Measurements from ENCODE around the gene TIMM22. TPM values are rescaled to one million over a fixed set of nuclear protein-coding genes. Genes with fewer than 3 reads are reported as not detected.
"Not testable (repeated sequence)": the region's sequence is repeated elsewhere in the genome, so short reads cannot be mapped to it uniquely, and the experiment has no call there.

TIMM22 gene
- total RNA-seq, 1 donor: 10.5 TPM

- H3K79me2 ChIP-seq (ENCODE audit: insufficient read depth, low read length): peaks cover 58% of the 10 kb centered on the region
- DNase-seq (ENCODE audit: insufficient read length, low spot score, missing footprints): no peak
- peaks cover 22% of the 10 kb centered on the region for H3K4me1 ChIP-seq (ENCODE audit: insufficient read depth, low read length)
- no peaks in the 10 kb centered on the region for H3K9me3 ChIP-seq (ENCODE audit: low read depth, low read length)
- H3K4me2 ChIP-seq (ENCODE audit: insufficient read depth, low read length): no peak overlapping the region
- no peak overlapping the region for H3K4me3 ChIP-seq (ENCODE audit: insufficient read depth, low read length)
- H3K27me3 ChIP-seq (ENCODE audit: insufficient read depth, low read length): no peaks in the 10 kb centered on the region
- no peak for TF ChIP-seq CTCF (IDR thresholded peaks at IDR 0.05; ENCODE audit: extremely low read depth, low read depth, low read length)
- peaks cover 6% of the 10 kb centered on the region for H3K36me3 ChIP-seq (ENCODE audit: insufficient read depth, low read length)
- H3K27ac ChIP-seq (ENCODE audit: low read depth, low read length): no peak overlapping the region
- H4K20me1 ChIP-seq (ENCODE audit: insufficient read depth, low read length): peaks cover 53% of the 10 kb centered on the region
- H2AFZ ChIP-seq (ENCODE audit: low read length): no peak overlapping the region
These were observed 23.9 kb upstream of the TIMM22 start for GRCh38 chr17:973053-973452.

DNA sequence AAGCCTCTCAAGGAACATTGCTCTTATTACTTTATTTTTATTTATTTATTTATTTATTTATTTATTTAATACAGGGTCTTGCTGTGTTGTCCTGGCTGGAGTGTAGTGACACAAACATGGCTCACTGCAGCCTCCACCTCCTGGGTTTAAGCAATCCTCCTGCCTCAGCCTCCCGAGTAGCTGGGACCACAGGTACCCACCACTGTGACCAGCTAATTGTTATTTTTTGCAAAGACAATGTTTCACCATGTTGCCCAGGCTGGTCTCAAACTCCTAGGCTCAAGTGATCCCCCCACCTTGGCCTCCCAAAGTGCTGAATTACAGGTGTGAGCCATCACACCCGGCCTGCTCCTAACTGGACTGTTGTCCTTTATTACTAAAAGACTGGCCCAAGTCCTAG is 22.2 kb upstream of the TIMM22 start:
- not testable (repeated sequence) for H2AFZ ChIP-seq (ENCODE audit: low read length); H3K4me3 ChIP-seq (ENCODE audit: insufficient read depth, low read length); DNase-seq (ENCODE audit: insufficient read length, low spot score, missing footprints); H3K36me3 ChIP-seq (ENCODE audit: insufficient read depth, low read length); H3K9me3 ChIP-seq (ENCODE audit: low read depth, low read length); H3K27me3 ChIP-seq (ENCODE audit: insufficient read depth, low read length); H3K27ac ChIP-seq (ENCODE audit: low read depth, low read length)
- Histone ChIP-seq H4K20me1 (ENCODE audit: insufficient read depth, low read length) (peaks cover 47% of the 10 kb centered on the region), H3K79me2 (ENCODE audit: insufficient read depth, low read length) (peaks cover 48% of the 10 kb centered on the region), H3K4me1 (ENCODE audit: insufficient read depth, low read length) (peaks cover 25% of the 10 kb centered on the region), H3K4me2 (ENCODE audit: insufficient read depth, low read length) (peak overlapping the region; percentile 54)

DNA sequence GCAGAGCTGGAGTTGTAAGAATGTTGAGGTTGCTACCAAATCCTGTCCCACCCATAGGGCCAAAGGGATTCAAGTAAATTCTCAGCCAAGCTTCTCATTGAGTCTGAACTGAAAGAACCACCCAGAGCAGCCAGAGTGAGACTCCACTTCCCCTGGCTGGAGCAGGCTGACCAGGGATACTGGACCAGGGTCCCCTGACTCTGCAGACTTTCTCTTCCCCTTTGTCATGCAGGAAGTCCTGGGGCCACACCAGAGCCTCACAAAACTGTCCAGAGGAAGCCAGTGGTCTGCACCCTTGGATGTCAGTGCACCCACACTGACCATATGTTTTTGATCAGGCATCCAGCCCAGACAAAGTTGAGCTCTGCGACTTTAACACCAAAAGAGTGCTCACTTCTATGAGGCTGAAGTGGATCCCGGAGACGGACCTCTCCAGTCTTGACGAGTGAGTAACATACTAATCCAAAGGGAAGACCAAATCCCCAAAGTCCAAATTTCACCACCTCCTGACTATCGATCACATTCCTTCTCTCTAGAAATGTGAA is 21.5 kb upstream of the TIMM22 start:
- H3K4me1 ChIP-seq (ENCODE audit: insufficient read depth, low read length): peaks cover 29% of the 10 kb centered on the region

GRCh38 chr17:976312-976711 is 20.6 kb upstream of the TIMM22 start:
- peak overlapping the region; percentile 54 for H3K4me2 ChIP-seq (ENCODE audit: insufficient read depth, low read length)
- H3K27me3 ChIP-seq (ENCODE audit: insufficient read depth, low read length): no peaks in the 10 kb centered on the region
- H3K27ac ChIP-seq (ENCODE audit: low read depth, low read length): no peak overlapping the region
- no peak for TF ChIP-seq CTCF (IDR thresholded peaks at IDR 0.05; ENCODE audit: extremely low read depth, low read depth, low read length)
- peaks cover 38% of the 10 kb centered on the region for H4K20me1 ChIP-seq (ENCODE audit: insufficient read depth, low read length)
- H2AFZ ChIP-seq (ENCODE audit: low read length): no peak overlapping the region
- H3K4me1 ChIP-seq (ENCODE audit: insufficient read depth, low read length): peaks cover 29% of the 10 kb centered on the region
- no peaks in the 10 kb centered on the region for H3K9me3 ChIP-seq (ENCODE audit: low read depth, low read length)
- H3K4me3 ChIP-seq (ENCODE audit: insufficient read depth, low read length): no peak overlapping the region
- peaks cover 37% of the 10 kb centered on the region for H3K79me2 ChIP-seq (ENCODE audit: insufficient read depth, low read length)
- no peaks in the 10 kb centered on the region for H3K36me3 ChIP-seq (ENCODE audit: insufficient read depth, low read length)
- no peak for DNase-seq (ENCODE audit: insufficient read length, low spot score, missing footprints)

More for the DNA sequence above, 21.5 kb upstream of the TIMM22 start:
- peak; percentile 91 for DNase-seq (ENCODE audit: insufficient read length, low spot score, missing footprints)
- peak overlapping the region; percentile 54 for H3K4me2 ChIP-seq (ENCODE audit: insufficient read depth, low read length)
- no peak overlapping the region for H2AFZ ChIP-seq (ENCODE audit: low read length)
- TF ChIP-seq CTCF (IDR thresholded peaks at IDR 0.05; ENCODE audit: extremely low read depth, low read depth, low read length): no peak
- peaks cover 3% of the 10 kb centered on the region for H3K36me3 ChIP-seq (ENCODE audit: insufficient read depth, low read length)
- H3K27me3 ChIP-seq (ENCODE audit: insufficient read depth, low read length): no peaks in the 10 kb centered on the region
- peak overlapping the region; percentile 16 for H3K4me3 ChIP-seq (ENCODE audit: insufficient read depth, low read length)
- peaks cover 41% of the 10 kb centered on the region for H3K79me2 ChIP-seq (ENCODE audit: insufficient read depth, low read length)
- H3K9me3 ChIP-seq (ENCODE audit: low read depth, low read length): no peaks in the 10 kb centered on the region
- H4K20me1 ChIP-seq (ENCODE audit: insufficient read depth, low read length): peaks cover 41% of the 10 kb centered on the region
- H3K27ac ChIP-seq (ENCODE audit: low read depth, low read length): peak overlapping the region; percentile 11
